Left renal cortex interstitium (tissue), 4 donors: ENCODE data around the gene SDK2. TPM values are rescaled to one million over a fixed set of nuclear protein-coding genes. Genes with fewer than 3 reads are reported as not detected.

Experiments
- DNase-seq, 4 donors: peaks; one replicate each; pipeline ENCODE4 v3.0.0-alpha.2; 2013; ENCODE audit warnings: low read depth in 4 of 4, low spot score in 2 of 4, missing footprints in 1 of 4
- polyA plus RNA-seq, 4 donors: library from polyadenylated mRNA; unstranded; fragments of 120-200 nt; gene quantifications; one replicate each; pipeline ENCODE4 v1.2.1, GENCODE V29; 2013; ENCODE audit not compliant: insufficient read length in 4 of 4

Gene SDK2
- polyA plus RNA-seq, 4 donors, result 8.8 to 12.2 (median 9.9) TPM

DNA sequence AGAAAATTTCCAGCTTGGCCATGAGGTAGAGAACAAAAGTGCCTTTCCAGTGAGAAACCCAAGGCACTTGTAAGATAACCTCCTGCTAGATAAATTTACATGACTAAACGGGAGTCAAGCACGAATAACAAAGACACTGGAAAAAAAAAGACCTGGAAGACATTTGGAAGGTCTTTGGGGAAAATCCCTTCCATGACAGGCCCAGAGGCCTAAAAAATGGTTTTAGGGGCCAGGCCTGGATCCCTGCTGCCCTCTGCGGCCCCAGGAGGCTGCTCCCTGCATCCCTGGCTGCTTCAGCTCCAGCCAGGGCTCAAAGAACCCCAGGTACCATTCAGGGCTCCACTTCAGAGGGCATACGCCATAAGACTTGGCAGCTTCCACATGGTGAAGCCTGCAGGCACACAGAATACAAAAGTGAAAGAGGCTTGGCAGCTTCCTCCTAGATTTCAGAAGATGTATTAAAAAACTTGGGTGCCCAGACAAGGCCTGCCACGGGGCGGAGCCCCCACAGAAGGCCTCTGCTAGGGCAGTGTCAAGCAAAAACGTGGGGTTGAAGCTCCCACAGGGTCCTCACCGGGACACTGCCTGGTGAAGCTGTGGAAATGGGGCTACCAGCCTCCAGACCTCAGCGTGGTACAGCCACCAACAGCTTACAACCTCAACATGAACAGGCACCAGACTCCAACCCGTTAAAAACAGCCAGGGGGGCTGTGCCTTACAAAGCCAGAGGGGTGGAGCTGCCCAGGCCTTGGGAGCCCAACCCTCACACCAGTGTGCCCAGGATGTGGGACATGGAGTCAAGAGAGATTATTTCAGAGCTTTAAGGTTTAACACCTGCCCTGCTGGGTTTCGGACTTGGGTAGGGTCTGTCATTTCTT, 77.1 kb downstream of the SDK2 start:
- no peak for DNase-seq

DNA sequence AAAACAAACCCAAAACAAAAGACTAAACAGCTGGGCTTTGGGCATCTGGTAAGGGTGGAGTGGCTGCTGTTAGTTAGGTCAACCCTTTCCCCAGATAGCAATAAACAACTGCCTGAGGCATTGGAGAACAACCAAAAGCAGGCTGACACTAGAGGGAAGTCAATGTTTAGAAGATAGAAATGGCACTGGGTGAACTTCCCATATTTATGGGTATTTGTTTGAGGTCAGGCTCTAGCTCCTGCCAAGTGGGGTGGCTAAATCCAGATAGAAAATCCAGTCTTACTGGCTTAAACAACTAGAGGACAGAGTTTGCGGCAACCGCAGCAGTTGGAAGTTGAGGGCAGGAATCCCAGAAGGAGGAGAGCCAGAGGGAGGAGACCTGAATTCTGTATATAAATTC, 79.4 kb downstream of the SDK2 start:
- no peak for DNase-seq

DNA sequence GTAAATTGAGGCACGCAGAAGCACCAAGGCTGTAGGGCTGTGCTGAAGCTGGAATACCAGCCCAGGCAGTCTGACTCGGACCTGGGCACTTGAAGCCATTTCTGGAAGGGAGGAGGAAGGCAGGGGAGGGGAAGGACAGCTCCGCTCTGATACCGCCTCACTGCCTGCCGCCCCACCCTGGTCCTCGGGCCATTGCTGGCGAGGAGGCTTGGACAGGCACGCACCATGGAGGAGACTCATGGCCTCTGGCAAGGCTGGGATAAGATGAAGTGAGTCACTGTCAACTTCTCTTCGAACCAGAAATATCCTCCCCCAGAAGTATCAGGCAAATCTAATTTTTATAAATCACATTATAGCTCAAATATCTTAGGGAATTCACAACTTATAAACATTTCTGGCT, 81.3 kb downstream of the SDK2 start:
- no peak for DNase-seq

- DNase-seq, result no peak
Measured at GRCh38 chr17:73561111-73561510, 83.1 kb downstream of the SDK2 start.

GRCh38 chr17:73560661-73561060, 83.6 kb downstream of the SDK2 start:
- DNase-seq, result no peak

- no peak for DNase-seq
Measured at GRCh38 chr17:73559532-73559931, 84.7 kb downstream of the SDK2 start.

GRCh38 chr17:73555199-73555960, 88.9 kb downstream of the SDK2 start:
- DNase-seq, result no peak

DNA sequence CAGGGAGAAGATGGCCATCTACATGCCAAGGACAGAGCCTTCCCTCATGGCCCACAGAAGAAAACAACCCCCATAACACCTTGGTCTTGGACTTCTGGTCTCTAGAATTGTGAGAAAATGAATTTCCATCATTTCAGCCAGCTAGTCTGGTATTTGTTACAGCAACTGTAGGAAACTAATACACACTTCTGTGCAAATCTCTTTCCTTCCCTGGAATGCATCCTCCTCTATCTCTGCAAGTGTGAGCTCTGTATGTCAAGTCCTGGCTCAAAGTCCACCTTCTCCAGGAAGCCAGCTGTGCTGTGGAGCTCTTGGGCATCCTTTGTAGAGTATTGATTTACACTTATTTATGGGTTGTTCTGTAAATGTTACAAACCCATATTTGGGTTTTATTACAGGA, 89.7 kb downstream of the SDK2 start:
- no peak for DNase-seq

DNA sequence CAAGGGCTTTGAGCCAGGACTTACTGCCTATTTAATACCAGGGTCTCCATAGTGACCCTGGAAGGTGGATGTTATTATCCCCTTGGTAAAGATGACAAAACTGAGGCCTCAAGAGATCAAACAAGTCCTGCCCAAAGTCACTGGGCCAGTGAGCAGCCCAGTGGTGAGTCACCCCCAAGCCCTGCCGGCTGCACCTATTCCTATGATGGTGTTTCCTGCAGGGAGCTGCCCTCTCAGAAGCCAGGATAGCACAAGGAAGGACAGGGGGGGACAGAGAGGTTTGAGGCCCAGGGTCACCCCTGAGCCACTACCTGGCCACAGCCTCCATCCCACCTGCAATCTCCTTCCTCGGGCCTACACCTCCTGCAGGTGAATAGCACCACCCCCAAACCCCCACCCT, 90.9 kb downstream of the SDK2 start:
- DNase-seq, result no peak

GRCh38 chr17:73552300-73553048, 91.8 kb downstream of the SDK2 start:
- DNase-seq, result no peak

DNA sequence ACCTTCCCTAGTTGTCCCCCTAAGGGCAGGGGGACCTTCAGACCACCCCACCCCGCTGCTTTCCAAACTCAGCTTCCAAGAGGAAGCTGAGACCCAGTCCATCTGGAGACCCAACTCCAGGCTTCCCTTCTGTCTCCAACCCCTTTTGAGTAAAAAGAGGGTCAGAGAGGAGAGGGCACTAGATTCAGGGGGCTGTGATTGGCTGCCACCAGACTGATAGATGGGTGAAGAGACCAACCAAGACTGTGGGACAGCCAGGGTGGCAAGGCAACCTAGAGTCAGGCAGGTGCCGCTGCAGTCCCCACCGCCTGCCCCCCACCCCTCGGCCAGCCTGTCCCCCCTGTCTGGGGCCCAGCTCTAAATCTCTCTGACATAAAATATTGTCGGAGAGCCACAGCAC, 92.5 kb downstream of the SDK2 start:
- no peak for DNase-seq

- DNase-seq, result no peak
Measured at GRCh38 chr17:73551144-73551543, 93.1 kb downstream of the SDK2 start.

DNA sequence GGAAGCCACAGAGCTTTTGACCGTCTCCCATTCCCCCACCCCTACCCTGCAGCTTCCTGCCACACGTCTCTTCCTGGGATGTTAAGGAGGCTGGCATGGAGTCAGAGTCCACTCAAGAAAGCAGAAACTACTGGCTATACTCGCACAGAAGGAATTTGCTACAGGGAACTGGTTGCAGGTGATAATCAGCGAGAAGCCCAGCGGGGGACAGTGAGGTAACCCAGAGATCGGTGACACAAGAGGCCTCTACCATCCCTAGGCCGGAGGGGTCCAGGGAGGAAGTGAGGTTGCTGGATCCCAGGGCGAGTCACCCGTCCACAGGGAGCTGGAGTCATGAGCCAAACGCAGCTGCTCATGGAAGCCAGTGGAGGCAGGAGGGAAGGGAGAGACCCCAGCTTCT, 93.7 kb downstream of the SDK2 start:
- no peak for DNase-seq

GRCh38 chr17:73549841-73550430, 94.3 kb downstream of the SDK2 start:
- DNase-seq, result no peak

DNA sequence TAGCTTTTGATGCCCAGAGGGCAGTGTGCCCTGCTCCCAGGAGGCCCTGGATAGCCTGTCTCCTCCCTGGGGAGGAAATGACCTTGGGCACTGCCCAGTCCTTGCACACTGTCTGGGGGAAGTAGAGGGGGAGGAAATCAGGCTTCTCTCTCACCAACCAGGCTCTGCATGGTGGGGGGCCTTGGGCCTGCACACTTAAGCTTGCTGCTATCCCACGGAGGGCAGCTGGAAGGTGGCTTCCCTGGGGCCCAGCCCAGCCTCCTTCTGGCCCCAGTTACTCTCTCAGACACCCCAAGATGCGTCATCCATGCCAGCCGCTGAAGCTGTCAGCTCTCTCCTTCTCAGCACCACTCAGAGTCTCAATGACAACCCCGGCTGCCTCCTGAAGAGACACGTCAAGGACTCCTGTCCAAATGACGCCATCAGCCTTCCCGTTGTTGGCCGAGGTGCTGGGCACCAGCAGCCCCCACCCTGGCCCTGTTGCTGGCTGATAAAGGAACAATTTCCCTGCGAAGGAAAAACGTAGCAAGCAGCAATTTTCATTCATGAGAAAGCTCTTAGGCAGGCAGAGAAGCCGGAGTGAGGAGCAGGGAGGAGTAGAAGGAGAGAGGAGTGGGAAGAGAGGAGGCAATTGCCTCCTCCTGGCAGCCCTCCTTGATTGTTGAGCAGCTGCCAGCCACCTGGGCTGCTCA, 95.5 kb downstream of the SDK2 start:
- DNase-seq, result no peak

DNA sequence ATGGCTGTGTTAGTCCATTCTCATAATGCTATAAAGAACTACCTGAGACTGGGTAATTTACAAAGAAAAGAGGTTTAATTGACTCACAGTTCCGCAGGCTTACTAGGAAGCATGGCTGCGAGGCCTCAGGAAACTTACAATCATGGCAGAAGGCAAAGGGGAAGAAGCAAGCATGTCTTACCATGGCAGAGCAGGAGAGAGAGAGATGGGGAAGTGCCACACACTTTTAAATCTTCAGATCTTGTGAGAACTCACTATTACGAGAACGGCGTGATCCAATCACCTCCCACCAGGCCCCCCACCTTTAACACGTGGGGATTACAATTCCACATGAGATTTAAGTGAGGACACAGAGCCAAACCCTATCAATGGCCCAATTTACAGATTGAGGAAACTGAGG, 96.5 kb downstream of the SDK2 start:
- DNase-seq, result no peak

GRCh38 chr17:73546770-73547536, 97.3 kb downstream of the SDK2 start:
- DNase-seq, result no peak

GRCh38 chr17:73546114-73546513, 98.1 kb downstream of the SDK2 start:
- DNase-seq, result no peak
